ENCODE measurements around the gene PPCDC.
A peak's percentile ranks its signal among the peaks of the same experiment; 100 is the strongest.

PPCDC gene

DNA sequence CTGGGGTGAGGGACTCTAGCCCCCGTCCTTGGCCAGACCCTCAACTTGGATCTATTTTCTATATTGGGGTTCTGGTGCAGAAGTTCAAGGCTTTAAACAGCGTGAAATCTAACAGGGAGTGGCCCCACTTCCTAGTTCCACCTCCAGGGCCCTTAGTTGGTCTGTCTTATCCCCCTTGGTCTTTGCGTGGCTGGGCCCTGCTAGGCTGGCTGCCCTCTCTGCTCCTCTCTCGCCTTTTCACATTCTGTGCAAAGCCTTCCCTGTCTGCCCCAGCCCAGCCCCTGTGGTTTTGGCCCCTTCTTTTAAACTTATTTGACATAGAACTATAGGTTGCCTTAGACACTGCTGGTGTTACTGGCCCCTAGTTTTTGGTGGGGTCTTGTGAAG lies 5.6 kb downstream of the PPCDC start:
- Mint-ChIP-seq H3K27me3 (no peaks in the 10 kb centered on the region), H3K27ac (peak overlapping the region; percentile 28), H3K4me3 (no peak overlapping the region), H3K4me1 (peaks cover 59% of the 10 kb centered on the region), H3K36me3 (peaks cover 28% of the 10 kb centered on the region), H3K9me3 (no peaks in the 10 kb centered on the region)
- ATAC-seq, result no peak

DNA sequence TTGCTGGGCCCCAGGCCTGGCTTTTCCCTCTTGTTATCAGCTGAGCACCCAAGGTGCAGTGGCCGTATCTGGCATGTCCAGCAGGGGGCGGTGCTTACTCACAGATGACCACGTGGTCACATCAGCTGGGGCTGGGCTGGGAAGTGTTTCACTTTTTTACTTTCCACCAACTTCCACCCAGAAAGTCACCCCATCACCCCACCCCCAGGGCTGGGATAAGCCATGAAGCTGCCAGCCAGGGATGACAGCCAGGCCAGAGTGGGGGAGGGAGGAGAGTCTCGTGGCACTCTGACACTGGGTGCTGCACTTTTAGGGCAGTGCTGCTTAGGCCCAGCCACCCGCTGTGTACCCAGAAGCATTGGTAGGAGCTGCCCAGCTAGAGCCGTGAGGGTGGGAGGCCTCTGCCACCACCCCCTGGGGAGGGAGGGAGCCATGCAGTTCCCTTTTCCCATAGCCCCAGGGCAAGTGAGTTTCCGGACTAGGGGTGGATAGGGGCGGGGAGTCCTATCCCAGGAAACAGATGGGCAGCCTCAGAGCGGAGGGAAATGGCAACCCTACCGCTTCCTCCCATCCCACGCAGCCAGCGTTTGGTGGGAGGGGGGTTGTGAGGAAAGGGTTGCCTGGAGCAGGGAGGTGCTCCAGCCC lies 6.1 kb downstream of the PPCDC start:
- H3K27ac Mint-ChIP-seq, result peak overlapping the region; percentile 28
- ATAC-seq, result peak; percentile 91
- H3K9me3 Mint-ChIP-seq, result no peaks in the 10 kb centered on the region
- H3K4me1 Mint-ChIP-seq, result peaks cover 54% of the 10 kb centered on the region
- H3K36me3 Mint-ChIP-seq, result peaks cover 28% of the 10 kb centered on the region
- no peak overlapping the region for H3K4me3 Mint-ChIP-seq
- H3K27me3 Mint-ChIP-seq, result no peaks in the 10 kb centered on the region

DNA sequence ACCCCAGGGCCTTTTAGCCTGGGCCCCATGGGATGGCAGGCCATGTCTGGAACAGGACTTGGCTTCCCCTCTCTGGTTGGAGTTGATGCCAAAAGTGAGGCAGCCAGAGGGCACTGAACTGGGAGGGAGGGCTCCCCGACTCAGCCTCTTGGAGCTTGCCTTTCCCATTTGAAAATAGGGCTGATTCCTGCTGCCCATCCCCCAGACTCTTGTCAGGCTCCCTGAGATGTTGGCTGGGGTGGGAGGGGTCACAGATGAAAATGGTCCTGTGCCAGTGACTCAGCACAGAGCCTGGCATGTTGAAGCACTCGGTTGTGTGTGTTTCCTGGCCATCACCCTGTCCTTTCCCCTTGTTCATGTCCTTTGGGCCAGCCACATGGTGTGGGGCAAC lies 6.6 kb downstream of the PPCDC start:
- Mint-ChIP-seq H3K4me1 (peaks cover 49% of the 10 kb centered on the region), H3K27me3 (no peaks in the 10 kb centered on the region), H3K9me3 (no peaks in the 10 kb centered on the region), H3K4me3 (no peak overlapping the region), H3K27ac (no peak overlapping the region), H3K36me3 (peaks cover 28% of the 10 kb centered on the region)
- ATAC-seq, result no peak

DNA sequence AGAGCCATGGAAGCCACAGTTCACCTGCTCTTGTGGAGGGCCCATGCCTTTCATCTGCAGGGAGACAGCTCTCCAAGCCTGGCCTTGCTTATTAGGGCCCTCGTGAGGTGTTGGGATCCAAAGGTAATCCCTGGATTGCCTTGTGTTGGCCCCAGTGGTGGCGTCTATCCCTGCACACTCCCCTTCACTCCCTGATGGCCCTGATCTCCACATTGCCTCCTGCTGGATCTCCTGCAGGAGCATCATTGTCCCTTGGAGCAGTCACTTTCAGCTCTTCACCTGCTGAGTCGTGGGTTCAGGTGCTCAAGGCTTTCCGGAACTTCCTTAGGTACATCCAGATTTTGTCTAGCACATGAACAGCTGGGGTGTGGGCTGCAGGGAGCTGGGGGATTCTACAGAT lies 7.0 kb downstream of the PPCDC start:
- H3K9me3 Mint-ChIP-seq, result no peaks in the 10 kb centered on the region
- H3K4me1 Mint-ChIP-seq, result peaks cover 45% of the 10 kb centered on the region
- no peaks in the 10 kb centered on the region for H3K27me3 Mint-ChIP-seq
- no peak for ATAC-seq
- H3K4me3 Mint-ChIP-seq, result no peak overlapping the region
- H3K36me3 Mint-ChIP-seq, result peaks cover 28% of the 10 kb centered on the region
- H3K27ac Mint-ChIP-seq, result no peak overlapping the region

DNA sequence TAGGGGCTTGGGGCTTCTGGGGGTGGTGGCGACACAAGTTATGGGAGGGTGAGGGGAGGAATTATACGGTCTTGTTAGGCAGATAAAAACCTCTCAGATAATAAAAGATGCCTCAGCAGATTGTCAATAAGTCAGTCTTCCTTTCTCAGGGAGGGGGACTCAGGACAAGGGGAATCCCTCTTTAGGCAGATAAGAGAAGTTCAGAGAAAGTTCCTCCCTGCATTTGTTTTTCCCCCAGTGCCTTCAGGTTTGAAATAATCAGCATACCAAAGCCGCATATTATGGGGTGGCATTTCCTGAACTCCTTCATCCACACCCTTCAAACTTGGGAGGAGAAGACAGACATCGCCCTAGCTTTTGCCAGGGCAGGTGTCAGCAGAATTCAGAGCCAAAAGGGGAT lies 8.5 kb downstream of the PPCDC start:
- no peak overlapping the region for H3K4me3 Mint-ChIP-seq
- H3K9me3 Mint-ChIP-seq, result no peaks in the 10 kb centered on the region
- H3K4me1 Mint-ChIP-seq, result peaks cover 43% of the 10 kb centered on the region
- peaks cover 35% of the 10 kb centered on the region for H3K36me3 Mint-ChIP-seq
- no peak overlapping the region for H3K27ac Mint-ChIP-seq
- ATAC-seq, result no peak
- no peaks in the 10 kb centered on the region for H3K27me3 Mint-ChIP-seq

DNA sequence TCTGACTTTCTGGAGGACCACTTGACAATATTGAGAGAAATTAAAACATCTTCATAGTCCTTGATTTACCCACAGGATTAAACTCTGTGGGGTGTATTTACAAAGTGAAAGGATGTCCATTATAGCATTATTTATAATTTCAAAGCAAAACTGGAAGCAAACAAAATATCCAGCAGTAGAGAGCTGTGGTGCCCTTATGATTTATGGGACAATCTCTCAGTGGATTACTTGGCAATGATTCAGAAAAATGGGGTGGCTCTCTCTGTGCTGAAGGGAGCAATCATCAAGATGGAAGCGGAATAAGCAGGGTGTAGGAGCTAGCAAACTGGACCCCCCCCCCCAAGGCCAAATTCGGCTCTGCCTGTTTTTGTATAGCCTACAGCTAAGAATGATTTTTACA lies 9.0 kb downstream of the PPCDC start:
- Mint-ChIP-seq H3K4me3 (no peak overlapping the region), H3K27me3 (no peaks in the 10 kb centered on the region)

DNA sequence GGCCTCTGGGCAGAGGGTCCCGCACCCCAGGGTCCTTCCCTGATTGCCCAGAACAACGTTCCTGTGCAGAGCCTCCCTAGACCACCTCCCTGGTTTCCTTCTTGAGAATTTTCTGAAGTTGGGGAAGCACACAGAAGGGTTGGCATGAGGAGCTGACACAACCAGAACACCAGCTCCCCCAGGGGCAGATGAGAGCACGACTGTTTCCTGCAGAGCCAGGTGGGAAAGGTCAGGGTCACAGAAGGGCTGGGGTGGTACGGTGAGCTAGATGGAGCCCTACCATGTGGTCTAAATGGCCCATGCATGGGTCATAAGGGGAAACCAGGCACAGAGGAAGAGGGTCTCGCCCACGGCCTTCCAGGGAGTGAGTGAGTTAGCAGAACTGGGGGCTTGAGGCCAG lies 10.4 kb downstream of the PPCDC start:
- H3K4me1 Mint-ChIP-seq, result peaks cover 56% of the 10 kb centered on the region
- H3K27me3 Mint-ChIP-seq, result no peaks in the 10 kb centered on the region
- no peaks in the 10 kb centered on the region for H3K9me3 Mint-ChIP-seq
- H3K36me3 Mint-ChIP-seq, result peaks cover 30% of the 10 kb centered on the region
- no peak overlapping the region for H3K4me3 Mint-ChIP-seq
- no peak overlapping the region for H3K27ac Mint-ChIP-seq
- ATAC-seq, result no peak

More for the DNA sequence above, 9.0 kb downstream of the PPCDC start:
- peaks cover 39% of the 10 kb centered on the region for H3K36me3 Mint-ChIP-seq
- no peak for ATAC-seq
- H3K4me1 Mint-ChIP-seq, result peaks cover 48% of the 10 kb centered on the region
- no peaks in the 10 kb centered on the region for H3K9me3 Mint-ChIP-seq
- H3K27ac Mint-ChIP-seq, result no peak overlapping the region

DNA sequence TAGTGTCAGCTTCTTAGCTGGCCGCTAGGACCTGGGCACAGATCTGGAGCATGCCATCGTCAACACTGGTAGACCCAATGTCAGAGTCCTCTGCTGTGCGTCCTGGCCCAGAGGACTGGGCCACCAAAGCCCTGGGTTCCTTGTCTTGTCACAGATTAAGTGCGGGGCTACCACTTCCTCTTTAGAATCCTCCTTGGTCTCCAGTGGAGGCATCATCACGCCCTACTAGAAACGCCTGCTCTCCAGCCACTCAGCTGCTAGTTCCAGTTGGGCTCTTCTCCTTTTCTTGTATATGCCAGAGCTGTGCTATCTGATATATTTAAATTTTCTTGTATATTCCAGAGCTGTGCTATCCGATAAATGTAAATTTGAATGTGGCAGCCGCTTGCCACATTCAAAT lies 11.2 kb downstream of the PPCDC start:
- Mint-ChIP-seq H3K9me3 (no peaks in the 10 kb centered on the region), H3K4me3 (no peak overlapping the region), H3K36me3 (peaks cover 24% of the 10 kb centered on the region), H3K4me1 (peaks cover 56% of the 10 kb centered on the region), H3K27me3 (no peaks in the 10 kb centered on the region), H3K27ac (no peak overlapping the region)
- ATAC-seq, result no peak

GRCh38 chr15:75036212-75036616 lies 12.8 kb downstream of the PPCDC start:
- no peaks in the 10 kb centered on the region for H3K27me3 Mint-ChIP-seq
- no peak overlapping the region for H3K4me3 Mint-ChIP-seq
- H3K4me1 Mint-ChIP-seq, result peaks cover 52% of the 10 kb centered on the region
- no peaks in the 10 kb centered on the region for H3K9me3 Mint-ChIP-seq
- ATAC-seq, result no peak
- peaks cover 14% of the 10 kb centered on the region for H3K36me3 Mint-ChIP-seq
- H3K27ac Mint-ChIP-seq, result no peak overlapping the region

- Mint-ChIP-seq H3K27me3 (no peaks in the 10 kb centered on the region), H3K4me3 (no peak overlapping the region)
- ATAC-seq, result no peak
These were observed 14.3 kb downstream of the PPCDC start for GRCh38 chr15:75037685-75038084.

GRCh38 chr15:75038231-75038630 lies 14.8 kb downstream of the PPCDC start:
- Mint-ChIP-seq H3K4me1 (peaks cover 49% of the 10 kb centered on the region), H3K36me3 (peaks cover 13% of the 10 kb centered on the region), H3K27me3 (no peaks in the 10 kb centered on the region), H3K9me3 (no peaks in the 10 kb centered on the region), H3K4me3 (no peak overlapping the region), H3K27ac (peak overlapping the region; percentile 56)
- no peak for ATAC-seq

More at GRCh38 chr15:75037685-75038084, 14.3 kb downstream of the PPCDC start:
- Mint-ChIP-seq H3K27ac (peak overlapping the region; percentile 56), H3K36me3 (peaks cover 13% of the 10 kb centered on the region), H3K4me1 (peaks cover 46% of the 10 kb centered on the region), H3K9me3 (no peaks in the 10 kb centered on the region)

DNA sequence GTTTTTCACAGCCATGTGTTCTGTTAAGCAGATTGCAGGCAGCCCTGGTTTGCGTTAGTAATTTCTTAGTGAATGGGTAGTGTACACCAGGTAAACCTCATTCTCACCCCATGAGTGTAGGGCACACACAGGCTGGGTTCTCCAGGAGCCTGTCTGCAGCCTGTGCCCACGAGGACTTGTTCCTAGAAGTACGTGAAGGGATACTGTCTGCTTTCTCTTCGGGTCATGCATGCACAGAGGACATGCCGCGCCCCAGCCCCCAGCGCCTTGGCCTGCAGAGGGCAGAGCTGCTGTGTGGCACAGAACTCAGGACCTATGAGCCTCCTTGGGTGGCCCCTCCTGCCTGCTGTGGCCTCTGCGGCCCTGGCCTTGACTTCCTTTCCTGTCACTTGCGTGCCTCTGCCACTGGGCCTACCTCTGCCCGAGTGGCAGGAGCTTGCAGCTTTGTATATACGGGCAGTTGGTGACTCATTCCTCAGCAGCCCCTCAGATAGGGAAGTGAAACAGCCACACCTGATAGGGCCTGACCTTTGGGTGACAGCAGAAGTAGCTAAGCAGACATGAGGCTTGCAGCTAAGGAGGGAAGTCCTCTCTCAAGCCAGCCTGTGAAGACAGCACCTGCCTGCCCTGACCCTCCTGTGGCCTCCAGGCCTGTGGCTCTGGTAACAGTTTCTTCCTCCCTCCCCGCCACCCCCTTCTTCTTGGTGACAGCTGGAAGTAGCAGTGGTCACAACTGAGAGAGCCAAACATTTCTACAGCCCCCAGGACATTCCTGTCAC lies 19.5 kb downstream of the PPCDC start:
- H3K27me3 Mint-ChIP-seq, result no peaks in the 10 kb centered on the region
- no peaks in the 10 kb centered on the region for H3K9me3 Mint-ChIP-seq
- ATAC-seq, result peak; percentile 95
- H3K4me3 Mint-ChIP-seq, result peak overlapping the region; percentile 22
- H3K4me1 Mint-ChIP-seq, result peaks cover 77% of the 10 kb centered on the region
- H3K27ac Mint-ChIP-seq, result peak overlapping the region; percentile 79
- H3K36me3 Mint-ChIP-seq, result peaks cover 6% of the 10 kb centered on the region

GRCh38 chr15:75043509-75044257 lies 20.3 kb downstream of the PPCDC start:
- H3K27ac Mint-ChIP-seq, result peak overlapping the region; percentile 79

DNA sequence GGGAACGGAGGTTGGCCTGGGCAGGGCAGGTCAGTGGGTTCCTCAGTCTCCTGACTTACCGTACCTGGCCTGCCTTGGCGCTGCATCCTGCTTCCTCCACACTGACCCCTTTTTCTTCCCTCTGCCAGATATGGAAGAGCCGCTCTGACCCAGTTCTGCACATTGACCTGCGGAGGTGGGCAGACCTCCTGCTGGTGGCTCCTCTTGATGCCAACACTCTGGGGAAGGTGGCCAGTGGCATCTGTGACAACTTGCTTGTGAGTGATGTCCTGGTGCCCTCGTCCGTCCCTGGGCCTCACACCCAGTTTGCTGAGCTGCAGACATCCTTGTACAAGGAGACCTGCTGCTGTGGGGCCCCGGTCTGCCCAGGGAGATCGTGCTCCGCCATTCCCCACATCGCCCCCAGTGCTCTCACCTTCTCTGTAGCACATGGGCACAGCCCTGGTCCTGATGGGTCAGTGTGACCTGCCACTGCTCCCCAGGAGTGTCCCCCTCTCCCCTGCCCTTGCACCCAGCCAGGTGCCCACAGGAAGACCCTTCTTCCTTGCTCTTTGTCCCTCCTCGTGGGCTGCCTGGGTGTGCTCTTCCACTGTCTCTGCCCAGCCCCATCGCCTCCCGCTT lies 21.0 kb downstream of the PPCDC start:
- ATAC-seq, result no peak
- Mint-ChIP-seq H3K36me3 (peaks cover 20% of the 10 kb centered on the region), H3K27me3 (no peaks in the 10 kb centered on the region), H3K27ac (peak overlapping the region; percentile 79), H3K4me1 (peaks cover 77% of the 10 kb centered on the region), H3K9me3 (no peaks in the 10 kb centered on the region), H3K4me3 (peak overlapping the region; percentile 27)

More at GRCh38 chr15:75043509-75044257, 20.3 kb downstream of the PPCDC start:
- Mint-ChIP-seq H3K36me3 (peaks cover 13% of the 10 kb centered on the region), H3K9me3 (no peaks in the 10 kb centered on the region), H3K4me1 (peaks cover 79% of the 10 kb centered on the region), H3K27me3 (no peaks in the 10 kb centered on the region), H3K4me3 (peak overlapping the region; percentile 2)
- ATAC-seq, result peak; percentile 35

- Mint-ChIP-seq H3K9me3 (no peaks in the 10 kb centered on the region), H3K27me3 (no peaks in the 10 kb centered on the region), H3K27ac (peak overlapping the region; percentile 79), H3K4me3 (no peak overlapping the region), H3K36me3 (peaks cover 25% of the 10 kb centered on the region), H3K4me1 (peaks cover 71% of the 10 kb centered on the region)
- ATAC-seq, result no peak
These were observed 22.1 kb downstream of the PPCDC start for GRCh38 chr15:75045332-75046015.
